Common myeloid progenitor, CD34-positive (primary cell): ENCODE data around the gene KIAA0513.

ENCODE experiments used
- CTCF ChIA-PET: fragments of 350-600 bp; sonication (Branson Sonifier 250); formaldehyde crosslinking; loops from one replicate; lab custom pipeline; 2021; ENCODE audit warnings: antibody characterized with exemption; lab: Charles Lee
- POLR2A ChIA-PET: fragments of 350-600 bp; sonication (Branson Sonifier 250); formaldehyde crosslinking; loops from one replicate; lab custom pipeline; 2021; ENCODE audit warnings: antibody characterized with exemption; lab: Charles Lee
- DNase-seq, 3 donors: peaks; one replicate each; pipeline versions ENCODE4 v3.0.0 to v3.0.0-alpha.2; 2013
- H3K27ac ChIP-seq, 2 experiments: 1 replicate in 1 of 2; 2 replicates in 1 of 2; pipeline ENCODE4 v1.7.0; 2013; ENCODE audit warnings: inconsistent platforms in 2 of 2, low read length in 2 of 2, mild to moderate bottlenecking in 2 of 2, low read depth in 1 of 2, moderate library complexity in 1 of 2; ENCODE audit not compliant: severe bottlenecking in 2 of 2, insufficient read depth in 1 of 2, poor library complexity in 1 of 2
- H3K27me3 ChIP-seq, 5 experiments: replicated peaks in 2 of 5; 1 replicate in 3 of 5; 2 replicates in 2 of 5; pipeline versions ENCODE4 v1.6.1 to v1.7.0; 2013; ENCODE audit warnings: low read length in 4 of 5, mild to moderate bottlenecking in 2 of 5, moderate library complexity in 2 of 5, inconsistent platforms in 1 of 5; ENCODE audit not compliant: insufficient read depth in 5 of 5, control insufficient read depth in 4 of 5
- H3K36me3 ChIP-seq, 4 experiments: 1 replicate in 2 of 4; 2 replicates in 2 of 4; pipeline versions ENCODE4 v1.6.1 to v1.7.0; 2013; ENCODE audit warnings: low read length in 3 of 4, control low read depth in 1 of 4, mild to moderate bottlenecking in 1 of 4; ENCODE audit not compliant: control insufficient read depth in 4 of 4, insufficient read depth in 4 of 4
- H3K4me1 ChIP-seq, 4 experiments: 1 replicate in 3 of 4; 2 replicates in 1 of 4; pipeline versions ENCODE4 v1.6.1 to v1.7.1; 2013; ENCODE audit warnings: low read length in 3 of 4, mild to moderate bottlenecking in 3 of 4, control low read depth in 1 of 4, inconsistent platforms in 1 of 4, moderate library complexity in 1 of 4; ENCODE audit not compliant: control insufficient read depth in 4 of 4, insufficient read depth in 4 of 4; ENCODE audit errors: control extremely low read depth in 1 of 4
- H3K4me3 ChIP-seq, 7 experiments: 1 replicate in 4 of 7; 2 replicates in 3 of 7; pipeline versions ENCODE4 v1.5.1 to v1.7.0; 2013; ENCODE audit warnings: mild to moderate bottlenecking in 7 of 7, low read length in 6 of 7, moderate library complexity in 6 of 7, inconsistent platforms in 2 of 7, low read depth in 2 of 7, control low read depth in 1 of 7; ENCODE audit not compliant: insufficient read depth in 4 of 7, control insufficient read depth in 1 of 7; ENCODE audit errors: extremely low read depth in 1 of 7
- H3K9me3 ChIP-seq, 5 experiments: 1 replicate in 4 of 5; 2 replicates in 1 of 5; pipeline versions ENCODE4 v1.6.1 to v1.7.1; 2013; ENCODE audit warnings: low read length in 4 of 5, mild to moderate bottlenecking in 2 of 5, inconsistent platforms in 1 of 5, low read depth in 1 of 5, moderate library complexity in 1 of 5; ENCODE audit not compliant: control insufficient read depth in 4 of 5, insufficient read depth in 2 of 5; ENCODE audit errors: control extremely low read depth in 1 of 5
- WGBS: methylation state at CpG from one replicate; pipeline ENCODE4 v1.1.5; 2013; ENCODE audit not compliant: insufficient coverage; 5-methylcytosine and 5-hydroxymethylcytosine counted together

The KIAA0513 gene

GRCh38 chr16:85067024-85067423, 39.4 kb downstream of the KIAA0513 start:
- Histone ChIP-seq H3K36me3 (peaks cover 0 to 2% (median 0%) of the 10 kb centered on the region in 4 experiments), H3K27me3 (no peaks in the 10 kb centered on the region), H3K27ac (no peak overlapping the region), H3K9me3 (no peaks in the 10 kb centered on the region), H3K4me3 (no peak overlapping the region), H3K4me1 (peaks cover under 1 to 8% (median 5%) of the 10 kb centered on the region in 4 experiments)
- CTCF ChIA-PET = interaction anchor here (1.0 to 1.3 kb wide), 5 partner anchors 9 to 70 kb away, joined by 3 to 4 read pairs (median 3); no protein-coding TSS in a partner anchor
- WGBS = 97% methylated on average over 11 of the region's 18 CpGs
- no peak for DNase-seq
- POLR2A ChIA-PET = no interaction called here

- no peaks in the 10 kb centered on the region for H3K27me3 ChIP-seq
- CTCF ChIA-PET = interaction anchor here (0.8 to 1.3 kb wide), 5 partner anchors 8 to 92 kb away, joined by 3 to 4 read pairs (median 3); no protein-coding TSS in a partner anchor
- H3K27ac ChIP-seq = no peak overlapping the region
- H3K36me3 ChIP-seq = peaks cover 0 to 2% (median 0%) of the 10 kb centered on the region in 4 experiments
- POLR2A ChIA-PET = no interaction called here
- DNase-seq = no peak
- no peaks in the 10 kb centered on the region for H3K9me3 ChIP-seq
- peaks cover 0 to 4% (median under 1%) of the 10 kb centered on the region in 4 experiments for H3K4me1 ChIP-seq
- no peak overlapping the region for H3K4me3 ChIP-seq
- WGBS = 96% methylated on average over 3 of the region's 8 CpGs
Measured at GRCh38 chr16:85067426-85067825, 39.8 kb downstream of the KIAA0513 start.

GRCh38 chr16:85068746-85069145, 41.2 kb downstream of the KIAA0513 start:
- no peaks in the 10 kb centered on the region for H3K4me1 ChIP-seq
- H3K27me3 ChIP-seq = no peaks in the 10 kb centered on the region
- no peaks in the 10 kb centered on the region for H3K9me3 ChIP-seq
- ChIA-PET CTCF (interaction anchor here (0.8 to 1.3 kb wide), 3 partner anchors 10 to 18 kb away, joined by 3 to 6 read pairs (median 4); no protein-coding TSS in a partner anchor), POLR2A (interaction anchor here (0.6 kb wide), 1 partner anchor 321 kb away, joined by 4 read pairs; no protein-coding TSS in a partner anchor)
- WGBS = 93% methylated on average over 8 of the region's 8 CpGs
- H3K27ac ChIP-seq = no peak overlapping the region
- no peak overlapping the region for H3K4me3 ChIP-seq
- H3K36me3 ChIP-seq = peaks cover 0 to 2% (median 0%) of the 10 kb centered on the region in 4 experiments
- no peak for DNase-seq

GRCh38 chr16:85069171-85069570, 41.6 kb downstream of the KIAA0513 start:
- WGBS = 100% methylated on average over 6 of the region's 7 CpGs
- H3K4me3 ChIP-seq = no peak overlapping the region
- POLR2A ChIA-PET = interaction anchor here (0.6 kb wide), 1 partner anchor 321 kb away, joined by 4 read pairs; no protein-coding TSS in a partner anchor
- H3K27ac ChIP-seq = no peak overlapping the region
- no peaks in the 10 kb centered on the region for H3K4me1 ChIP-seq
- no peaks in the 10 kb centered on the region for H3K9me3 ChIP-seq
- H3K36me3 ChIP-seq = peaks cover 0 to 2% (median 0%) of the 10 kb centered on the region in 4 experiments
- H3K27me3 ChIP-seq = no peaks in the 10 kb centered on the region
- CTCF ChIA-PET = interaction anchor here (0.7 to 1.3 kb wide), 4 partner anchors 9 to 500 kb away, joined by 3 to 6 read pairs (median 4); no protein-coding TSS in a partner anchor
- DNase-seq = no peak

GRCh38 chr16:85072076-85072860, 44.7 kb downstream of the KIAA0513 start:
- peaks cover 0 to 2% (median 0%) of the 10 kb centered on the region in 4 experiments for H3K36me3 ChIP-seq
- H3K4me1 ChIP-seq = peaks cover 0 to 17% (median 14%) of the 10 kb centered on the region in 4 experiments
- CTCF ChIA-PET = interaction anchor here (1.3 to 3.2 kb wide), 2 partner anchors 13 to 18 kb away, joined by 4 to 26 read pairs; no protein-coding TSS in a partner anchor
- H3K4me3 ChIP-seq = no peak overlapping the region
- POLR2A ChIA-PET = interaction anchor here (0.6 kb wide), 1 partner anchor 10 kb away, joined by 3 read pairs; no protein-coding TSS in a partner anchor
- WGBS = 95% methylated on average over 2 of the region's 8 CpGs
- H3K27me3 ChIP-seq = no peaks in the 10 kb centered on the region
- no peaks in the 10 kb centered on the region for H3K9me3 ChIP-seq
- no peak for DNase-seq
- H3K27ac ChIP-seq = no peak overlapping the region

- 97% methylated on average over 8 of the region's 13 CpGs for WGBS
- Histone ChIP-seq H3K4me3 (no peak overlapping the region), H3K27me3 (no peaks in the 10 kb centered on the region), H3K4me1 (peaks cover 0 to 24% (median 21%) of the 10 kb centered on the region in 4 experiments), H3K36me3 (peaks cover 0 to 2% (median 0%) of the 10 kb centered on the region in 4 experiments), H3K27ac (no peak overlapping the region), H3K9me3 (no peaks in the 10 kb centered on the region)
- ChIA-PET CTCF (interaction anchor here (1.3 to 3.2 kb wide), 3 partner anchors 13 to 18 kb away, joined by 4 to 26 read pairs (median 8); no protein-coding TSS in a partner anchor), POLR2A (interaction anchor here (0.6 kb wide), 1 partner anchor 10 kb away, joined by 3 read pairs; no protein-coding TSS in a partner anchor)
- peak in 1 of 3 donors; percentile 15 for DNase-seq
Measured at GRCh38 chr16:85072947-85073346, 45.4 kb downstream of the KIAA0513 start.
